ENCODE measurements around the gene ARAP1.

- TF ChIP-seq POLR2A (IDR thresholded peaks at IDR 0.05; ENCODE audit: low read depth, low read length) (no peak; the same call in 1 of the 2 replicates), TAF1 (IDR thresholded peaks at IDR 0.05; ENCODE audit: borderline replicate concordance, low read depth, low read length) (no peak)
These were observed 75.3 kb downstream of the ARAP1 start for GRCh38 chr11:72676861-72677341.

Measured in GM12892 (cell line).